ENCODE measurements around the gene ZNF605.

ZNF605 gene

GRCh38 chr12:132950844-132951535 is 5.1 kb downstream of the ZNF605 start:
- H3K36me3 Mint-ChIP-seq (ENCODE audit: low read depth) = peaks cover 14% of the 10 kb centered on the region
- H3K4me3 Mint-ChIP-seq = no peak overlapping the region
- no peak for DNase-seq
- peaks cover 3% of the 10 kb centered on the region for H3K27me3 Mint-ChIP-seq (ENCODE audit: low read depth, poor library complexity)
- TF ChIP-seq CTCF (IDR thresholded peaks at IDR 0.05) = no peak
- H3K9me3 Mint-ChIP-seq = peaks cover under 1% of the 10 kb centered on the region
- no peak overlapping the region for H3K27ac Mint-ChIP-seq
- peaks cover 12% of the 10 kb centered on the region for H3K4me1 Mint-ChIP-seq

- H3K27ac Mint-ChIP-seq = no peak overlapping the region
Measured at GRCh38 chr12:132949936-132950837, 5.9 kb downstream of the ZNF605 start.

GRCh38 chr12:132948146-132949066 is 7.7 kb downstream of the ZNF605 start:
- Mint-ChIP-seq H3K4me1 (no peaks in the 10 kb centered on the region), H3K27ac (no peak overlapping the region), H3K9me3 (no peaks in the 10 kb centered on the region), H3K27me3 (ENCODE audit: low read depth, poor library complexity) (peaks cover 3% of the 10 kb centered on the region), H3K4me3 (no peak overlapping the region), H3K36me3 (ENCODE audit: low read depth) (no peaks in the 10 kb centered on the region)
- TF ChIP-seq CTCF (IDR thresholded peaks at IDR 0.05) = no peak
- DNase-seq = no peak

More at GRCh38 chr12:132949936-132950837, 5.9 kb downstream of the ZNF605 start:
- no peak overlapping the region for H3K4me3 Mint-ChIP-seq
- DNase-seq = no peak
- peaks cover 9% of the 10 kb centered on the region for H3K36me3 Mint-ChIP-seq (ENCODE audit: low read depth)
- TF ChIP-seq CTCF (IDR thresholded peaks at IDR 0.05) = no peak
- no peaks in the 10 kb centered on the region for H3K9me3 Mint-ChIP-seq
- peaks cover 3% of the 10 kb centered on the region for H3K27me3 Mint-ChIP-seq (ENCODE audit: low read depth, poor library complexity)
- peaks cover 8% of the 10 kb centered on the region for H3K4me1 Mint-ChIP-seq

GRCh38 chr12:132946246-132946820 is 9.8 kb downstream of the ZNF605 start:
- DNase-seq = no peak
- Mint-ChIP-seq H3K27ac (no peak overlapping the region), H3K4me1 (no peaks in the 10 kb centered on the region), H3K27me3 (ENCODE audit: low read depth, poor library complexity) (no peaks in the 10 kb centered on the region), H3K4me3 (no peak overlapping the region), H3K9me3 (no peaks in the 10 kb centered on the region), H3K36me3 (ENCODE audit: low read depth) (no peaks in the 10 kb centered on the region)
- no peak for TF ChIP-seq CTCF (IDR thresholded peaks at IDR 0.05)

GRCh38 chr12:132945806-132946205 is 10.3 kb downstream of the ZNF605 start:
- no peak for DNase-seq

More at GRCh38 chr12:132945806-132946205, 10.3 kb downstream of the ZNF605 start:
- no peaks in the 10 kb centered on the region for H3K4me1 Mint-ChIP-seq
- no peak overlapping the region for H3K4me3 Mint-ChIP-seq
- no peaks in the 10 kb centered on the region for H3K9me3 Mint-ChIP-seq
- H3K36me3 Mint-ChIP-seq (ENCODE audit: low read depth) = no peaks in the 10 kb centered on the region
- H3K27me3 Mint-ChIP-seq (ENCODE audit: low read depth, poor library complexity) = no peaks in the 10 kb centered on the region
- no peak overlapping the region for H3K27ac Mint-ChIP-seq
- TF ChIP-seq CTCF (IDR thresholded peaks at IDR 0.05) = no peak
